ENCODE measurements around the gene SYP.

The SYP gene

DNA sequence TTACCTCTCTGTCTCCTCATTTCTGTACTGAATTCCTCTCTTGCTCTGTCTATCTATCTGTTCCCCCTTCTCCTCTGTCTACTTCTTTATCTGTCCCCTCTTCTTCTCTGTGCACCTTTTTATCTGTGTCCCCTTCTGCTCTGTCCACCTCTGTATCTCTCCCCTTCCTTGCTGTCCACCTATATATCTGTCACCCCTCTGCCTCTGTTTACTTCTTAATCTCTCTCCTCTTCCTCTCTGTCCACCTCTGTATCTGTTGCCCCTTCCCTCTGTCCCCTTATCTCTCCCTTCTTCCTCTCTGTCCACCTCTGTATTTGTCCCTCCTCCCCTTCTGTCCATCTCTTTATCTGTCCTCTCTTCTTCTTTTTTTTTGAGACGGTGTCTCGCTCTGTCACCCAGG, 44.2 kb upstream of the SYP start:
- TF ChIP-seq, protein P1, sequence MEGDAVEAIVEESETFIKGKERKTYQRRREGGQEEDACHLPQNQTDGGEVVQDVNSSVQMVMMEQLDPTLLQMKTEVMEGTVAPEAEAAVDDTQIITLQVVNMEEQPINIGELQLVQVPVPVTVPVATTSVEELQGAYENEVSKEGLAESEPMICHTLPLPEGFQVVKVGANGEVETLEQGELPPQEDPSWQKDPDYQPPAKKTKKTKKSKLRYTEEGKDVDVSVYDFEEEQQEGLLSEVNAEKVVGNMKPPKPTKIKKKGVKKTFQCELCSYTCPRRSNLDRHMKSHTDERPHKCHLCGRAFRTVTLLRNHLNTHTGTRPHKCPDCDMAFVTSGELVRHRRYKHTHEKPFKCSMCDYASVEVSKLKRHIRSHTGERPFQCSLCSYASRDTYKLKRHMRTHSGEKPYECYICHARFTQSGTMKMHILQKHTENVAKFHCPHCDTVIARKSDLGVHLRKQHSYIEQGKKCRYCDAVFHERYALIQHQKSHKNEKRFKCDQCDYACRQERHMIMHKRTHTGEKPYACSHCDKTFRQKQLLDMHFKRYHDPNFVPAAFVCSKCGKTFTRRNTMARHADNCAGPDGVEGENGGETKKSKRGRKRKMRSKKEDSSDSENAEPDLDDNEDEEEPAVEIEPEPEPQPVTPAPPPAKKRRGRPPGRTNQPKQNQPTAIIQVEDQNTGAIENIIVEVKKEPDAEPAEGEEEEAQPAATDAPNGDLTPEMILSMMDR (IDR thresholded peaks at IDR 0.05; ENCODE audit: low read length, missing control alignments), result no peak
- H3K4me3 ChIP-seq (replicated peaks; ENCODE audit: low read depth, low read length), result no peak overlapping the region
- no peak for DNase-seq (ENCODE audit: low read depth)

- no peak for DNase-seq (ENCODE audit: low read depth)
- H3K4me3 ChIP-seq (replicated peaks; ENCODE audit: low read depth, low read length), result no peak overlapping the region
- TF ChIP-seq, protein P1 (IDR thresholded peaks at IDR 0.05; ENCODE audit: low read length, missing control alignments), result no peak
These were observed 43.2 kb upstream of the SYP start for GRCh38 chrX:49243166-49243565.

DNA sequence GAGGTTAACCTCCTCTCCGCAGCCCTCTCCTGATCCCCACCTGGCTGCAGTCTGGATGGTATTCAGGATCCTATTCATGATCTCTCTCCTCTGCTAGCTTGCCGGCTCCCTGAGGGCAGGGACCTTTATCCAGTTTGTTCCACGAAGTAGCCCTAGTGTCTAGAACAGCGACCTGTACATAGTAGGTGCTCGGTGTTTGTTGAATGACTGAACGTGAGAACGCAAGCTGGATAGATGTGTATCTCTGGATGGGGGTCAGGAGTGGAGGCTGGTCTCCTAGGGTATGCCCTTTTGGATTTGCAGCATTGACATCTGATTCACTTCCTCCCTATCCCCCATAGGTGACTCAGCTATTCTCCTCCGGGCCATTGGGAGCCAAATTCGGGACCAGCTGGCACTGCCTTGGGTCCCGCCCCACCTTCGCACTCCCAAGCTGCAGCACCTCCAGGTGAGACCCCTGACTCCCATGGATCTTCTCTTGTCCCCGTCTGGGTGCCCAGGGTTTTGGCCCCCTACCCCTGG, 42.6 kb upstream of the SYP start:
- no peak for DNase-seq (ENCODE audit: low read depth)
- no peak overlapping the region for H3K4me3 ChIP-seq (replicated peaks; ENCODE audit: low read depth, low read length)
- TF ChIP-seq, protein P1 (IDR thresholded peaks at IDR 0.05; ENCODE audit: low read length, missing control alignments), result no peak

- DNase-seq (ENCODE audit: low read depth), result no peak
- H3K4me3 ChIP-seq (replicated peaks; ENCODE audit: low read depth, low read length), result no peak overlapping the region
- TF ChIP-seq, protein P1 (IDR thresholded peaks at IDR 0.05; ENCODE audit: low read length, missing control alignments), result no peak
These were observed 38.7 kb upstream of the SYP start for GRCh38 chrX:49238735-49239134.

- H3K4me3 ChIP-seq (replicated peaks; ENCODE audit: low read depth, low read length), result no peak overlapping the region
- TF ChIP-seq, protein P1 (IDR thresholded peaks at IDR 0.05; ENCODE audit: low read length, missing control alignments), result no peak
- no peak for DNase-seq (ENCODE audit: low read depth)
These were observed 37.1 kb upstream of the SYP start for GRCh38 chrX:49237060-49237459.

GRCh38 chrX:49233887-49234555, 34.0 kb upstream of the SYP start:
- no peak overlapping the region for H3K4me3 ChIP-seq (replicated peaks; ENCODE audit: low read depth, low read length)
- TF ChIP-seq, protein P1 (IDR thresholded peaks at IDR 0.05; ENCODE audit: low read length, missing control alignments), result no peak
- DNase-seq (ENCODE audit: low read depth), result no peak

- TF ChIP-seq, protein P1 (IDR thresholded peaks at IDR 0.05; ENCODE audit: low read length, missing control alignments), result no peak
- DNase-seq (ENCODE audit: low read depth), result no peak
These were observed 33.2 kb upstream of the SYP start, which contains the start of gene CACNA1F for GRCh38 chrX:49233176-49233575. Gene CACNA1F, minus strand, starts transcription at chrX:49233340. Its CDS starts 31 bp downstream, at chrX:49233309.

More at GRCh38 chrX:49233176-49233575, 33.2 kb upstream of the SYP start, which contains the start of gene CACNA1F:
- no peak within 1 kb of the TSS for H3K4me3 ChIP-seq (replicated peaks; ENCODE audit: low read depth, low read length)
